Measurements from ENCODE around the gene DOCK1.

GRCh38 chr10:127299956-127300689, 394.9 kb downstream of the DOCK1 start:
- TF ChIP-seq EZH2 (IDR thresholded peaks at IDR 0.05; ENCODE audit: low read length, missing control alignments) (no peak), CTCF (conservative IDR thresholded peaks at IDR 0.05 in 1 of 2, IDR thresholded peaks at IDR 0.05 in 1 of 2; ENCODE audit: low read depth in 1 of 2, low read length in 2 of 2) (no peak)

Data from fibroblast of lung (primary cell).